Lower leg skin (tissue), 3 donors: ENCODE results near the gene CPN1.

Source experiments
- CTCF ChIP-seq, 3 donors: fragments of 450-650 bp; IDR thresholded peaks; one replicate each; pipeline ENCODE4 v1.5.1; 2016; ENCODE audit warnings: antibody characterized with exemption in 3 of 3, mild to moderate bottlenecking in 3 of 3, moderate library complexity in 2 of 3
- POLR2A ChIP-seq, 2 donors: fragments of 450-650 bp; IDR thresholded peaks; one replicate each; pipeline ENCODE4 v1.6.1; 2016 to 2017; ENCODE audit warnings: antibody characterized with exemption in 2 of 2, mild to moderate bottlenecking in 1 of 2, moderate library complexity in 1 of 2

- TF ChIP-seq CTCF (IDR thresholded peaks at IDR 0.05): no peak
- no peak for TF ChIP-seq POLR2A (IDR thresholded peaks at IDR 0.05)
Measured at GRCh38 chr10:100114460-100114859, 32.8 kb upstream of the CPN1 start.
